Ascending aorta (tissue), 2 donors: ENCODE data around the gene SNAI3. TPM values are rescaled to one million over a fixed set of nuclear protein-coding genes. Genes with fewer than 3 reads are reported as not detected.

ENCODE experiments used
- DNase-seq, 2 donors: peaks; one replicate each; pipeline ENCODE4 v3.0.0-alpha.2; 2019; ENCODE audit warnings: low spot score in 2 of 2
- H3K27ac ChIP-seq, 2 donors: fragments of 200-600 bp; sonication (generic); one replicate each; pipeline ENCODE4 v1.5.1; 2016 to 2017; ENCODE audit warnings: mild to moderate bottlenecking in 1 of 2
- H3K27me3 ChIP-seq: fragments of 200-600 bp; sonication (generic); one replicate; pipeline ENCODE4 v1.5.1; 2017
- H3K36me3 ChIP-seq, 2 donors: fragments of 200-600 bp; sonication (generic); one replicate each; pipeline ENCODE4 v1.5.1; 2016
- H3K4me1 ChIP-seq, 2 donors: fragments of 200-600 bp; sonication (generic); one replicate each; pipeline ENCODE4 v1.5.1; 2016 to 2017; ENCODE audit warnings: mild to moderate bottlenecking in 1 of 2
- H3K4me3 ChIP-seq, 2 donors: fragments of 200-600 bp; sonication (generic); one replicate each; pipeline ENCODE4 v1.5.1; 2016 to 2017; ENCODE audit warnings: mild to moderate bottlenecking in 1 of 2
- H3K9me3 ChIP-seq, 2 donors: fragments of 200-600 bp; sonication (generic); one replicate each; pipeline ENCODE4 v1.5.1; 2016
- CTCF ChIP-seq, 3 experiments: fragments of 200-600 bp in 2 of 3; fragments of 450-650 bp in 1 of 3; sonication (generic) in 2 of 3; IDR thresholded peaks; one replicate each; pipeline ENCODE4 v1.5.1; 2016 to 2019; ENCODE audit warnings: antibody characterized with exemption in 3 of 3, mild to moderate bottlenecking in 1 of 3, moderate library complexity in 1 of 3
- intact Hi-C: fragments of 100-400 bp; cut with DNase I; formaldehyde crosslinking; loops from one replicate; pipeline ENCODE4 v1.15.1; 2023
- total RNA-seq: library from RNA; depleted of rRNA; stranded (reverse); fragments of >200 nt; gene quantifications from one replicate; pipeline ENCODE4 v1.1.0, GENCODE V29; 2016

Gene SNAI3
- total RNA-seq, 1 donor from 2014 or later, result not detected

DNA sequence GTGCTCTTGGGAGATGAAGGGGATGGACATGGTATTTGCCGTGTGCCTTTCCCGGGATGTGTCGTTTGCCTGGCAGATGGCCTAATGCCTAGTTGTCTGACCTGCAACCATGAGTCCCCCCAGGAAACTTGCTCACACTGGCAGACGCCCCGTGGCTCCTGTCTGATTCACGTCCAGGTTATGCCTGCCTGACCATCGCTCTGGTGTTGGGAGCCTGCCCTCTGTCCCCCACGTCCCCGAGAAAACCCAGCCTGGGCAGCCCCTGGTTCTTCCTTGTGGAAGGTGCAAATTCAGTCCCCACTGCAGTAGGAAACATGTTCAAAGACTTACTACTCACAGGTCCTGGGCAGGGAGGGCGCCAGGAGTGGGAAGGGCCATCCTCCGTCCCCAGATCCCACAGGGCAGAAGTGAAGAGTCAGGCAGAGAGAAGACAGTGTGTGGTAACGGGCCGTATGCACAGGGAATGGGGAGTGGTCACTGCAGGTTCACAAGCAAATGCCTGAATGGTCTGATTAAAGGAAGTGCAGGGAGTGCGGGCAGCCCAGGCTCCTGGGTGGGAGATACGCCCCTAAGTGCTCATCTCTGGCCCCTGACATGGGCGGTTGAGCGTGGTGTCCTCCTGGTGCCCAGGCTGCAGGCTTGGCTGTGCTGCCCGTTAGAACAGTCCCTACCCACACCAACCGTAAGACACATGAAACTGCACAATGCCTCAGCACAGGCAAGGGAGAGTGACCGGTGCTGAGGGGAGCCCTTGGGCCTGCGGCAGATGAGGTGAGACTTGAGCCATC lies 4.2 kb upstream of the SNAI3 start:
- intact Hi-C loops, result no loop called here
- Histone ChIP-seq H3K4me1 (peaks cover 6 to 11% of the 10 kb centered on the region in 2 donors), H3K27me3 (peaks cover 15% of the 10 kb centered on the region), H3K27ac (no peak overlapping the region), H3K4me3 (no peak overlapping the region), H3K36me3 (no peaks in the 10 kb centered on the region), H3K9me3 (no peaks in the 10 kb centered on the region)
- no peak for TF ChIP-seq CTCF (IDR thresholded peaks at IDR 0.05)
- DNase-seq, result no peak

GRCh38 chr16:88688013-88688778 lies 1.9 kb upstream of the SNAI3 start:
- Histone ChIP-seq H3K36me3 (no peaks in the 10 kb centered on the region), H3K27me3 (peaks cover 19% of the 10 kb centered on the region), H3K27ac (no peak overlapping the region), H3K4me3 (no peak overlapping the region), H3K4me1 (peaks cover 7 to 13% of the 10 kb centered on the region in 2 donors), H3K9me3 (no peaks in the 10 kb centered on the region)
- no peak for TF ChIP-seq CTCF (IDR thresholded peaks at IDR 0.05)
- intact Hi-C loops, result no loop called here
- DNase-seq, result no peak

DNA sequence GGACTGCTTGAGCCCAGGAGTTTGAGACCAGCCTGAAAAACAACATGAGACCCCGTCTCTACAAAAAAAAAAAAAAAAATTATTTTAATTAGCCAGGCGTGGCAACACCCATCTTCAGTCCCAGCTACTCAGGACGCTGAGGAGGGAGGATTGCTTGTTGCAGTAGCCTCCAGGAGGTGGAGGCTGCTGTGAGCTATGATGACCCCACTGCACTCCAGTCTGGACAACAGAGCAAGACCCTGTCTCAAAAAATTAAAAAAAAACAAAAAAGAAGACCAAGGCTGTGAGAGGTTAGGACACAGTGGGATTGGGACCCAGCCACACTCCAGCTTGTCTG lies 1.3 kb upstream of the SNAI3 start:
- intact Hi-C loops, result no loop called here
- no peak overlapping the region for H3K27ac ChIP-seq
- no peaks in the 10 kb centered on the region for H3K9me3 ChIP-seq
- H3K27me3 ChIP-seq, result peaks cover 19% of the 10 kb centered on the region
- no peak for TF ChIP-seq CTCF (IDR thresholded peaks at IDR 0.05)
- no peak for DNase-seq
- no peak overlapping the region for H3K4me3 ChIP-seq
- no peaks in the 10 kb centered on the region for H3K36me3 ChIP-seq
- peaks cover 7 to 13% of the 10 kb centered on the region in 2 donors for H3K4me1 ChIP-seq

GRCh38 chr16:88687254-88687576 lies 908 bp upstream of the SNAI3 start:
- no peak for DNase-seq
- H3K9me3 ChIP-seq, result no peaks in the 10 kb centered on the region
- no peak for TF ChIP-seq CTCF (IDR thresholded peaks at IDR 0.05)
- peaks cover 7 to 13% of the 10 kb centered on the region in 2 donors for H3K4me1 ChIP-seq
- peaks cover 19% of the 10 kb centered on the region for H3K27me3 ChIP-seq
- H3K27ac ChIP-seq, result no peak overlapping the region
- no peaks in the 10 kb centered on the region for H3K36me3 ChIP-seq
- intact Hi-C loops, result no loop called here
- no peak overlapping the region for H3K4me3 ChIP-seq

DNA sequence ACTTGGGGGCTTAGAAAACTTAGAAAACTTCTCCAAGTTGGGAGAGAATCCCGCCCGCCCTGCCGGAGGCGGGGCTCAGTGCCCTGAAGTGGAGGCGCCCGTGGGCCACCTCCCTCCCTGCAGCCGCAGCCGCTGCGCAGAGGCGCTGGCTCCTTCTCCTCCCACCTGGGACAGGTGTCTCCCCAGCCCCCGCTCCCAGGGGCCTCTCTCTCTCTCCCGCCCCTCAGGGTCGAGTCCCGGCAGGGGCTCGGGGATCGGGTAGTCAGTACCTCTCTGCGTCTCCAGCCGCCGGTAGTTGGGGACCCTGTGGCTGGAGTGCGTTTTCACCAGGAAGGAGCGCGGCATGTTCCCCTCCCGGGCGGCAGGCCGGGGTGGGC lies 257 bp downstream of the SNAI3 start:
- peaks cover 19% of the 10 kb centered on the region for H3K27me3 ChIP-seq
- H3K27ac ChIP-seq, result no peak overlapping the region
- H3K36me3 ChIP-seq, result no peaks in the 10 kb centered on the region
- H3K4me1 ChIP-seq, result peaks cover 7 to 13% of the 10 kb centered on the region in 2 donors
- no peaks in the 10 kb centered on the region for H3K9me3 ChIP-seq
- intact Hi-C loops, result no loop called here
- DNase-seq, result no peak
- peak overlapping the region; percentile 42 to 60 for H3K4me3 ChIP-seq
- TF ChIP-seq CTCF (IDR thresholded peaks at IDR 0.05), result no peak
